OCI-M2 (cell line): Measurements from ENCODE around the gene FSIP1.

Source experiments
- DNase-seq: peaks from one replicate; lab custom pipeline; 2025; ENCODE audit not compliant: unreplicated experiment; lab: John Stamatoyannopoulos, UW

The FSIP1 gene

GRCh38 chr15:39792844-39793335 is 10.2 kb upstream of the FSIP1 start:
- no peak for DNase-seq

DNA sequence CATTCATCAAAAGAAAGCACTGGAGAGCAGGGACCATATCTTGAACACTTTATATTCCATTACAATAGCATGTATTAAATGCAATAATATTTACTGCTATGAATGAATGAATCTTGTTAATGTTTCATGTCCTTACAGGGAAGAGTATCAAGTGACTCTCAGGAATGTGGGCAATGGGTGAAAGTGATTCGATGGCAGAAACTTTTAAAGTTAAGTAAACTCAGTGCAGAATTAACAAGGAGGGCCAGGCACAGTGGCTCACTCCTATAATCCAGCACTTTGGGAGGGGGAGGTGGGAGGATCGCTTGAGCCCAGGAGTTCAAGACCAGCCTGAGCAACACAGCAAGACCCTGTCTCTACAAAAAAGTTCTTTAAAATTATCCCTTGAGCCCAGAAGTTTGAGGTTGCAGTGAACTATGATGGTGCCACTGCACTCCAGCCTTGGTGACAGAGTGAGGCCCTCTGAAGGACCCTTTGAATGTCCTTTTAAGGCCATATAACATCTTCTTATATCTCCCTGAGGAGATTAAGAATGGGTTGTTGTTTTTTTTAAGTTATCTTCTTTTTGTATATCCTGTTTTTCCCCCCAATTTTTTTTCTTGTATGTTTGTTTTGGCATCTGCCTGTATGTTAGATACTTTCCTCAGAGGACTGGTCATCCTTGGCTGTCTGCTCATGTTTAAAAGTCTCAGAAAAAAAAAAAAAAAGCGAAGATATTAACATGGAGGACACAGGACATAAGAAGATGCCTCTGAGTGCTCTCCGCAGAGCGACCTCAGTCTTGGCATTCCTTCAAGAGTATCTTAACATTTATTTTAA is 9.6 kb upstream of the FSIP1 start:
- no peak for DNase-seq

DNA sequence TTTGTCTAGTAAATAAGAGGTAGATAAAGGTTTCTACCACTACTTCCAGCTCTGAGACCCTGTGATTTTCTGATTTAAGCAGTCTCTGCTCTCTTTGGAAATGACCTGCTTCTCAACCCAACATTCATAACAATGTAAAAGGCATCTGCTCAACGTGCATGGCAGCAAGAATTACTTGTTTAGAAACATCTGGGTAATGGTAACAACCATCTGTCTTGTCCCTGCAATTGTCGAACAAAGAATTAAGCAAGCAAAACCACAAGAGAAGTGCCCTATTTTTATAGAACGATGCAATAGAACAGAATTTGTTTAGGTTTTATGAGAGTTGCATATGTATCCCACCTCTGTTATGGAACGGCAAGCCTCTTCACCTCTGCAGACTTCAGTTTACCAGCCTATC is 7.1 kb upstream of the FSIP1 start:
- DNase-seq, result no peak

GRCh38 chr15:39788800-39789565 is 6.3 kb upstream of the FSIP1 start:
- DNase-seq, result no peak

GRCh38 chr15:39788108-39788507 is 5.5 kb upstream of the FSIP1 start:
- no peak for DNase-seq

GRCh38 chr15:39787479-39787878 is 4.8 kb upstream of the FSIP1 start:
- no peak for DNase-seq

DNA sequence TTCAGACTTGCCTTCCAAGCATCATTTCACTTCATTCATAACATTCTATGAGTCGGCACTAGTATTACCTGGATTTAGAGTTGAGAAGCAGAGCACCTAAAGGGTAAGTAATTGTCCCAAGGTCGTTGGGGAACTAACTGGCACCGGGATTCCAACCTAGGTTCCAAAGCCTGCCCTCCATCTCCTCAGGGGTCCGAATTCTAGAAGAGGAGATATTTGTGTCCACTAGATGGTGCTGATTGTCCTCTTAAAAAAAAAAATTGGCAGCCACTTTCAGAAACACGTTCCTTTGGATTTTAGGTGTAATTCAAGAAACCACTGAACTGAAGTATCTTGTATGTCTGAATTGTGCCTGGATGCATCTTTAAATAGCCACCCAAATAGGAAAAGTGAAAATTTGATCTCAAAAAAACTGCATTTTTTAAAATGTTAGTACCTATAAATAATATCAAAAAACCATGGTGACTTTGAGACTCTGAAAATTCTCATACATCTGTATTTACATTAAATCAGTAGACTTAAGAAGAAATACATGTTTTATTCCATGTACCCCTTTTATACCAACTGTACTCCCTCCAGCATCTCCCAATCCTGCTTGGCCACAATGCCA is 3.9 kb upstream of the FSIP1 start:
- DNase-seq, result no peak

DNA sequence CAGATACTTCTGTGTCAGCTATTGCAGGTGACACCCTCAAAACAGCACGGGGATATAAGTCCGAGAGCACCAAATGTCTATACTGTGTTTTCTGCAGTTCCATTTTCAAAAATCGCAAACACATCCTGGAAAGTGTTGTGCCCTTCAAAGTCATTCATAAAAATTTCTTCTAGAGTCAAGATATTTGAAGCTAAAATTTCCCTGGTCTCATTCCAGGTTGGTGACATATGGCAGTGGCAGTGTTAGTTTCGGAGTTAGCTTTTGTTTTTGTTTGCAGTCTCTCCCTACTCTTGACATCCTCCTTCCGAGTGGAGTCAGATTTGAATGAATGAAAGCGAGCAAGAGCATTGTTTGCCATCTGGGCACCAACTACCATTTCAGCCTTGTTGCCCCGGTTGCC is 3.2 kb upstream of the FSIP1 start:
- DNase-seq, result no peak

DNA sequence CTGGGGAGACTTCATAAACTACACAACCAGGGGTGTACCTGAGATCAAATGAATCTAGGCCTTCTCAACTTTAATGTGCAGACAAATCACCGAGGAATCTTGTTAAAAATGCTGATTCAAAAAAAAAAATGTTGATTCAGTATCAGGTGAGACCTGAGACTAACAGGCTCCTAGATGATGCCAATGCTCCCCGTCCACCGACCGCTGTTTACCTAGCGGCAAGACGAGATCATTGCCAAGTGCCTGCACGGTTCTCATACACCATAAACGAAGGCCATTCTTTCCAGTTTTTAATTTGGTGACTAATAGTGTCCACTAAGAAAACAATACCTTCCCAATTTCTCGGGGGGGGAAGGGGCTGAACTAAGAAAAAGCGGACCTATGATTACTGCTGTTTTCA is 2.5 kb upstream of the FSIP1 start:
- no peak for DNase-seq

GRCh38 chr15:39784638-39785037 is 2.0 kb upstream of the FSIP1 start:
- DNase-seq, result no peak

DNA sequence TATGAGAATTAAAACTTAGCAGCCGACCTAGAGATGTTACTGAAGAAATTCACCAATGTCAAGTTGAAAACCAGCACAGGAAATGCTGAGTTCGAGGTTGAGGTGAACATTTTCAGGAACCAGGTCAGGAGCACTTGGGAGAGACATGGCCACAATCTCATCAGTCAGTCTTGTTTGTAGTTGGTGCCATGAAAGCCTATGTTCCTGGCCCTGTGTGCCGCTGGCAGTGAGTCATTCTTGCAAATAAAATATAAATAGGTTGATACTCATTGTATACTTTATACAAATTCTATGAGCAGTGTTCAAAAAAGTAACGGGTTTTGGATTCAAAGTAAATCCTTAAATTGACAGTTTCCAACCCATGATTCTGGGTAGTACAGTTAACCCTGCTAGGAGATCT is 1.5 kb upstream of the FSIP1 start:
- DNase-seq, result no peak

DNA sequence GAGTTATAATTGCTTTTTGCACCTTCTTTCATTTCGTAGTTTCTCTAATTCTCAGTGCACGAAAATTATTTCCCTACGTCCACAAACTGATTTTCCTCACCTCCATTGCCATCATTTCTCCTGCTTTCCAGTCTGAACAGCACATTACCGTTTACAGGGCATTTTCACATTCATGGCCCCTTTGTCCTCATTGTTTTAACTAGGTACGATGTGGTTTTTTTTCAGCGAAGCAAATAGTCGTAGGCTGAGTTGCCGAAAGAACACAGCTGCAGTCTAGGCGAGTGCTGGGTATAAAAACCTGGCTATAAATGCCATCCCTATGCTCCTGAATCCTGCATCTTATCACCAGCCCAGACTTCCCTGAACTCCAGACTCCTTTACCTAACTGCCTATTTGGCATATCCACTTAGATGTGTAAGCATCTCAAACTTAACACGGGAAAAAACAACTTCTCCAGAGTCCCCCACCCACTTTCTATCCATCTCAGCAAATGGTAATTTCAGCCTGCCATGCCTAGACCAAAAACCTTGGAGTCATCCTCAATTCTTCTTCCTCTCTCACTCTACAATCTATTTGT is 691 bp upstream of the FSIP1 start:
- no peak for DNase-seq

GRCh38 chr15:39781967-39782302 is 706 bp downstream of the FSIP1 start:
- DNase-seq, result no peak

GRCh38 chr15:39781147-39781966 is 1.3 kb downstream of the FSIP1 start:
- no peak for DNase-seq

DNA sequence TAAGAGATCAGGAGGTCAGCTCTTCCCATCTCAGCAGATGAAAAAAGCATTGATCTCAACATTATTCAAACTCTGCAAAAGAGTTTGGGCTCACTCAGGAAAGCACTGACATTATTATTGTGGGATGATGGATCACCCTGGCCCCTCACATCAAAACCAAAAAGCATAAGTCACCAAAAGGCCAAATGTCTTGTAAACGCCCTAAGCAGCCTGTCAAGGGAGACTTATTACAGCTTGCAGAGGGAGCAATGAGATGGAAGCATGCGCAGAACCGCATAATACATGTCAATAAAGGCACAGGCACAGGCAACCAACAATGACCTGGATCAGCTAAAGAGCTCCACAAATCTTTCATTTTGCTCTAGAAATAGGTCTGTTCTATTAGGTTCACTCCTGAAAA is 4.6 kb downstream of the FSIP1 start:
- DNase-seq, result no peak

- DNase-seq, result no peak
Observed at GRCh38 chr15:39777496-39777895, 5.1 kb downstream of the FSIP1 start.

GRCh38 chr15:39776068-39776467 is 6.6 kb downstream of the FSIP1 start:
- no peak for DNase-seq

DNA sequence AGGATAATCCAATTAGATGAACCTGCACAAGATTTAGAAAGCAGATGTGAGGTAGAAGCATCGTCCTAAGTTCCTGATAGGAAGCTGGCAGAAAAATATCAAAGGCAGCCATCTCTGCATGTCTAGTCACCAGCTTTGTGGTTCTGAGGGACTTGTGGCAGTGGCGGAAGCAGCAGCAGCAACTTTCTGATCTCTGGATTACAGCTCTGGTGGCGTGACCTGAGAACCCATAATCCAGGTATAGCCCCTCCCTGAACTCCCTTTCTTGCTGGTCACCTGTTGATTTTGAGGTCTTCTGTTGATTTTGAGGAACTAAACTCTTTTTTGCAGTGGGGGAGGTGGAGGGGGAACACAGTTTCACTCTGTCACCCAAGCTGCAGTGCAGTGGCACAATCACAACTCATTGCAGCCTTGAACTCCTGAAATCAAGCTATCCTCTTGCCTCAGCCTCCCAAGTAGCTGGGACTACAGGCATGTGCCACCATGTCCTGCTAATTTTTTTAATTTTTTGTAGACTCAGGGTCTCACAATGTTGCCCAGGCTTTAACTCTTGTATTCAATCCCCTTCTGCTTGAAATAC is 7.9 kb downstream of the FSIP1 start:
- DNase-seq, result no peak

DNA sequence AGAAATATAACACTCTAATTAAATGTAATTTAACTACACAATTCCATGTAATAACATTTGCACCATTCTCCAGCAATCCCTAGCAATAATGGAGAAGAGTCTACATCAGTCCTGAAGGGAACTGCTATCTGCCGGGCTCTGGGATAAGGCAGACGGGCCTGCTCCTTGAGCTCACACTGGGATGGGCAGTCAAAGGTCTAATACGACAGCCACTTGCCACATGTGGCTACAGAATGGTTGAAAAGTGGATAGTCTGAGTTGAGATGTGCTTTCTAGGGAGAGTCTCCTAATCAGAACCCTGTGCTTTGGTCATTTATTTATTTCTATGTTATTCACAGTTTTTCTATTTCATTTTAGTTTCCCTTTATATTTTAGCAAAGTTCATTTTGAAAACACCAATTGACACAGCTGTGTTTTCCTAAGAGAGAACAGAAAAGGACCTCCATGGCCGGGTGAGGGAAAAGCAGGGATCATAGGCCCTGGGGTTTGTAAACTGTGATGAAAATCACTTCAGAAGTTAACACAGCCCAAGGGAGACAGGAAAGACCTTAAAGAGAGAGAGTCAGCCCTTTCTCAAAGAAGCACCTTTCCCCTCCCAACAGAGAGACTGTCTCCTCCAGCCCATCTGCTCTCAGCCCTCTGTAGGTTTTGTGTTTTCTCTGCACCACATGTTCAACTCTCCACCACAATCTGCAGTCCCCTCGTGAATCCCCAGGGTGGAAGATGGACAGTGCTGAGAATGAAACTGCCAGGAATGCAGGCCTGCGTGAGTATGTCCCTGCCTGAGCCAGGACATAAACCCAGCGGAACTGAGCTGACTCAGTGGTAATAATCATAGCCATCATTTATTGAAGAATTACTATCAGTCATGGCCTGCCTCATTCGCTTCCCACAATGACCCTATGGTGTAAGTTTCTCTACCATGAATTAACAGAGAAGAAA is 11.6 kb downstream of the FSIP1 start:
- DNase-seq, result no peak
